GM18873 (cell line): ENCODE measurements around the gene DNAI7.

Experiments
- ATAC-seq: cut with Tn5 transposase; IDR thresholded peaks from one replicate; pipeline ENCODE4 v1.9.1; 2021; ENCODE audit warnings: mild to moderate bottlenecking, moderate library complexity, moderate number of reproducible peaks; ENCODE audit not compliant: unreplicated experiment, low FRiP score

The DNAI7 gene

GRCh38 chr12:25184132-25184531 lies 10.8 kb downstream of the DNAI7 start:
- ATAC-seq: no peak

DNA sequence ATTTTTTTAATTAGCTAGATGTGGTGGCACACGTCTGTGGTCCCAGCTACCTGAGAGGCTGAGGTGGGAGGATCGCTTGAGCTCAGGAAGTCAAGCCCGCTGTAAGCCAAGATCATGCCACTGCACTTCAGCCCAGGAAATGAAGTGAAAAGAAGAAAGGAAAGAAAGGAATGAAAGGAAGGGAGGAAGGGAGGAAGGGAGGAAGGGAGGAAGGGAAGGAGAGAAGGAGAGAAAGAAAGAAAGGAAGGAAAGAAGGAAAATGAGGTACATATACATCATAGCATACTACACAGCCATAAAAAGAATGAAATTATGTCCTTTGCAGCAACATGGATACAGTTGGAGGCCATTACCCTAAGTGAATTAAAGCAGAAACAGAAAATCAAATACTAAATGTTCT lies 12.2 kb downstream of the DNAI7 start:
- no peak for ATAC-seq

DNA sequence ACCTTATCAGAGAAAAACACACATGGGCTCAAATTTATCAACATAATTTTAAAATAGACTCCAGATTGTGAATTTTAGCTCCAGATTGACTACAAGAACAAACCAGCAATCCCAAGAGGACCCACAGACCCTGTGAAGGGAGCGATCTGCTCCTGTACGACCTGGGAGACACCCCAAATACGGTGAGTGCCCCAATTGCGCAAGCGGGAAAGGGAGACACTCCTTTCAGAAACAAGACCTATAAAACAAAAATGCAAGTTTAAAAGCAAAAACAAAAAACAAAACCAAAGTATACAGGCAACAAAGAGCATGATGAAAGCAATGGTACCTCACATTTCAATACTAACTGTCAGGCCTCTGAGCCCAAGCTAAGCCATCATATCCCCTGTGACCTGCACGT lies 32.1 kb downstream of the DNAI7 start:
- ATAC-seq: no peak

- no peak for ATAC-seq
These were observed 38.9 kb downstream of the DNAI7 start for GRCh38 chr12:25156061-25156460.

GRCh38 chr12:25155022-25155576 lies 39.9 kb downstream of the DNAI7 start:
- no peak for ATAC-seq

GRCh38 chr12:25152055-25152454 lies 42.9 kb downstream of the DNAI7 start:
- no peak for ATAC-seq

GRCh38 chr12:25151476-25151875 lies 43.5 kb downstream of the DNAI7 start:
- ATAC-seq: no peak

GRCh38 chr12:25146686-25147085 lies 48.3 kb downstream of the DNAI7 start:
- no peak for ATAC-seq

DNA sequence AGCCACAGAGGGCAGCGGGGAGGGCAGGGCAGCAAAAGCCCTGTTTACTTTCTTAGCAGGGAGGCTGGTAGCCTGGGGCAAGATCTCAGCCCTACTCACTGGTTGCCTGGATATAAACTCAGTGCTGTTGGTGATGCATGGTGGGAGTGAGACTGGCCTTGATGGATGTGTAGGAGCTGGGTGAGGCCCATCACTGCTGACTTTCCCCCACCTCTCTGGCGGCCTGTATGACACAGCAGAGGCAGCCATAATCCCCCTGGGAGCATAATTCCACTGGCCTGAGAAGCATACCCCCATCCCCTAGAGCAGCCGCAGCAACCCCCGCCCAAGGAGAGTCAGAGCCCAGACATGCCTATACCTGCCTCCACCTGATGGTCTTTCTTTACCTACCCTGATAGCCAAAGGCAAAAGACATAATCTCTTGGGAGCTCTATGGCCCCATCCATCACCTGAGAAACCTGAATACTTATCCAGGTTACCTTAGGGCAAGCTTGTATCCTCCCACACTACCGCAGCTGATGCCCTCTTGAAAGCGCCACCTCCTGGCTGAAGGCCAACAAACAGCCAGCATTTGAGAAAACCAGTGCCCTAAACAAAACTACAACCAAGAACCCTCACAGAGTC lies 59.3 kb downstream of the DNAI7 start:
- no peak for ATAC-seq

GRCh38 chr12:25131270-25131669 lies 63.7 kb downstream of the DNAI7 start:
- no peak for ATAC-seq

DNA sequence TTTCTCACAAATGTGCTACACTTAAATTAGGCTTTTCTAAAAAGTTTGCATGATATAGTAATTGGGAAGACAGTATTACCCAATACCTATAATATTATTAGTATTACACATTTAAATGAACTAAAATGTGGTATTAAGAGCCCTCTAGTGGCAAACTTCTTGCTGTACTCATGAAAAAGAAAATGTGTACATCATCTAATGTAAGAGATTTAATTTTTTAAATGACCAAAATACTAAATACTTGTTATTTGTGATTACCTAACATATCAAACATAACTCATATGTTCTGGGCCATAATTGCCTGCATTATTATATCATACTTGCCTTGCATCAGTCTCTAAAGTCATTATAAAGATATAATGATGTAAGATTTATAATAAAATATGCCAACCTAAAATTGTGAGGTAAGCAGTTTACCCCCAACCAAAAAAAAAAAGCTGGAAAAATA lies 64.2 kb downstream of the DNAI7 start:
- no peak for ATAC-seq

GRCh38 chr12:25126746-25127145 lies 68.2 kb downstream of the DNAI7 start:
- no peak for ATAC-seq

DNA sequence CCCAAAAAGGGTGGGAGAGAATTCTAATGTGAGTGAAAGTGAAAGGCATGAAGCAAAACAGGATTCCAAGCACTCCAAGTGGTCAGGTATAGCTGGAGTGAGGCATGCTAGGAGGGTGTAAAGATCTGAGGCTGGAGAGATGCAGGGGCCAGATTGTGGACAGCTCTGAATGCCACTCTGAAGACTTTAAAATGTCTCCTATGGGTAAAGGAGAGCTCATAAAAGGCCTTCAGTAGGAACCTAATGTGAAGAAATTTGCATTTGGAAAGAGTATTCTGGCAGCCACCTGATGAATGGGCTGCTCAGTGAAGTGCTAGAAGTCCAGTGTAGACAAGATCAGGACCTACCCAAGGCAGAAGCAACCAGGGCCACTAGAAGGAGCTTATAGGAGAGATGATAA lies 68.9 kb downstream of the DNAI7 start:
- no peak for ATAC-seq

DNA sequence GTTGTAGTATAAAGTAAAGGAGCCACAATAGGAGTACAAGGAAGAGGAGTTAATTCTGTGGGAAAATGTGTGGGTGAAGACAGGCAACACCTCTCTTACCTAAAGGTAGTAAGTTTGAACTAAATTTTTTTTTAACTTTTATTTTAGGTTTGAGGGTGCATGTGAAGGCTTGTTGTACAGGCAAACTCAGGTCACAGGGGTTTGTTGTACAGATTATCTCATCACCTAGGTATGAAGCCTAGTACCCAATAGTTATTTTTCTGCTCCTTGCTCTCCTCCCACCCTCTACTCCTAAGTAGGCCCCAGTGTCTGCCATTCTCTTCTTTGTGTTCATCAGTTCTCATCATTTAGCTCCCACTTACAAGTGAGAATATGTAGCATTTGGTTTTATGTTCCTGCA lies 70.5 kb downstream of the DNAI7 start:
- ATAC-seq: no peak

DNA sequence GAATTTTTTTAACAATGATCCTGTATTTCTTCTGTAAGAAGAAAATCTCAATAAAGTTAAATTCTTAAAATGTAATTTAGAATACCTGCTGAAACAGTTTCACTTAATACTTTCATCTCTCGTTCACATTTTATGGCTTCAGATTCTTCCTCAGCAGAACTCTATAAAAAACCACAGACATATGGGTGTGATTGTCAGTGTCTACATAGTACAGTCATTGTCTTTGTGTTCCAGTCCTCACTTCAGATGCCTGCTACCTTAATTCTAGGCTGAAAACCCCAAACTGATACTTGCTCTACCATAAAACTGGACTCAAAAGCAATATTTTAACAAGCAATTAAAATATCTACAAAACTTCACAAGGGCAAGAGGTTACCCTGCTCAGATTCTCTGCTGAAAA lies 71.8 kb downstream of the DNAI7 start:
- ATAC-seq: no peak

- ATAC-seq: no peak
These were observed 73.0 kb downstream of the DNAI7 start for GRCh38 chr12:25121916-25122315.

GRCh38 chr12:25121110-25121509 lies 73.8 kb downstream of the DNAI7 start:
- no peak for ATAC-seq

GRCh38 chr12:25119020-25119419 lies 75.9 kb downstream of the DNAI7 start:
- no peak for ATAC-seq

DNA sequence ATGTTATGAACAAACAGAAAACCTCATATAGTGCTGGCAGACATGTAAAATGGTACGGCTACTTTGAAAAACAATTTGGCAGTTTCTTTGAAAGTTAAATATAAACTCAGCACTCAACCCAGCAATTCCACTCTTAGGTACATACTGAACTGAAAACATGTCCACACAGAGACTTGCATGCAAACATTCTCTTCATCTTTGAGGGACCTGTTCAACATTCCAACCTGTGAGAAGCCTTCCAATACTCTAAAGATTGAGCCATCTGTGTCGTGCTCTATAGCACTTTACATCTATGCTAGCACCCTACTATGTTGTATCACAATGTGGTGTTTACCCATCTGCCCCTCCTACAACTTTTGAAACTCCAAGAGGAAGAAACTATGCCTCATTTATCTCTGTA lies 79.3 kb downstream of the DNAI7 start:
- ATAC-seq: no peak

GRCh38 chr12:25113651-25114050 lies 81.3 kb downstream of the DNAI7 start:
- no peak for ATAC-seq

- ATAC-seq: no peak
These were observed 84.7 kb downstream of the DNAI7 start for GRCh38 chr12:25110260-25110659.

DNA sequence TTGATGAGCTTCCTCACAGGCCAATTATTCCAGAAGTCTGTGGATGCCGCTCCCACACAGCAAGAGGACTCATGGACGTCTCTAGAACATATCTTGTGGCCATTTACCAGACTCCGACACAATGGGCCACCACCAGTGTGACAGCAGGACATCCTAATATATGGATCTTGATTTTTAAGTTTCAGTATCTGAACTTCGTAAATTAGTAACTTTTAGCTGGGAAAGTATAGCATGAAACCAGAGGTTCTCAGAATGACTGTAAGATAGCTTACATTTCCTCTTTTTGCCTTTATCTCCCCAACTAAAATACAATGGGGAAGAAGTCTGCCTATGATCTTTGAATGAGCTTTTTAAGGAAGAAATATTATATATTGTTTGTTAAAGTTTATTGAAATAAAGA lies 87.0 kb downstream of the DNAI7 start:
- ATAC-seq: peak; percentile 92

GRCh38 chr12:25106818-25107217 lies 88.1 kb downstream of the DNAI7 start:
- ATAC-seq: no peak
